GM21786 (cell line): ENCODE results near the gene SRSF5.
"Not testable (repeated sequence)": the region's sequence is repeated elsewhere in the genome, so short reads cannot be mapped to it uniquely, and the experiment has no call there.

ENCODE experiments used
- ATAC-seq: cut with Tn5 transposase; IDR thresholded peaks from one replicate; pipeline ENCODE4 v1.9.1; 2021; ENCODE audit not compliant: unreplicated experiment

The SRSF5 gene

GRCh38 chr14:69766984-69767368 is at the start of gene SRSF5:
Gene SRSF5, plus strand, starts transcription at chr14:69767142. Its CDS starts 1,015 bp downstream, at chr14:69768157.
- peak; percentile 88 for ATAC-seq

DNA sequence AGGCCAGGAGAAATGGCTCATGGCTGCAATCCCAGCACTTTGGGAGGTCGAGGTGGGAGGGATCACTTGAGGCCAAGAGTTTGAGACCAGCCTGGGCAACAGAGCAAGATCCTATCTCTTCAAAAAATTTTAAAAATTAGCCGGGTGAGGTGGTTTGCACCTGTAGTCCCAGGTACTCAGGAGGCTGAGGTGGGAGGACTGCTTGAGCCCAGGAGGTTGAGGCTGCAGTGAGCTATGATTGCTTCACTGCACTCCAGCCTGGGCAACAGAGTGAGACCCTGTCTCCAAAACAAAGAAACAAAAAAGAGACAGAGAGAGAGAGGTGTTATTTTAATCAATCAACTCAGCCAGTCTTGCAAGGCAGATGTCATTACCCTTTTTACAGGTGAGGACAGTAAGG is 48.3 kb upstream of the SRSF5 start:
- ATAC-seq: not testable (repeated sequence)

DNA sequence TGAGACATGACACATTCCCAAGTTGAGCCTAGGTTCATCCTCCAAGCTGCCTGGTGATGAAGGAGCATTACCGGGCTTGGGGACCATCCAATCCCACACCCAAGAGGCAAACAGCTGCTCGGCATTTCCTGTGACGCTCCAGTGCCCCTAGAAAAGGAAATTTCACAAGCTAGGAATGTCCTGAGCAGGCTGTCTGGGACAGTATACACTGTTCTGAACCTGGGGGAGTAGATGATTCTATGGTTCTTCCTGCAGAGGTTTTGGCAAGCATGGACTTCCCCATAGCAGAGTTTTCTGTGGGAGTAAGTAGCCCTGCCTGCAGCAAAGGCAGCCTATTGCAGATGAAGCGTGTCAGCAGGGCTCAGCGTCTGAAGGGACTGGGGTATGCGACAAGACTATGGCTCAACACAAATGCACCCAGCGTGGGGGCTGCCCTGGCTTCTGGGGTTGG is 47.4 kb upstream of the SRSF5 start:
- no peak for ATAC-seq

DNA sequence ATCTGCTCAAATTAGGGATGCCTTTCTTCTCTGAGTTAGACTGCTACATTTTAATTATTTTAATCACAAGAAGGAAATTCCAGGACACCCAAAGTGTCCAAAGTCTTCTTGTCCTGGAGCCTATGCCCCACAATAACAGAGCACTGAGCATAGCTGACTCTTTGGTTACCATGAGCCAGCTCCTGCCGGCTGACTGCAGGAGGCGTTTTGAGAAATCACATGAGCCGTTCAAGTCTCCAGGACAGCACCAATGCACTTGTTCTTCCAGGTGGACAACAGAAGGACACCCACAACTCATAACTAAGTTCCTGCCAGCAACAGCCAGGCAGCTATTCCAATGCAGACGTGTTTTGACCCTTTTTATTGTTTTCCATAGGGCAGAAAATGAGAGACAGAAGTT is 46.0 kb upstream of the SRSF5 start:
- no peak for ATAC-seq

- ATAC-seq: peak; percentile 88
Observed at GRCh38 chr14:69726761-69727511, 40.0 kb upstream of the SRSF5 start.

GRCh38 chr14:69727860-69728259 is 39.1 kb upstream of the SRSF5 start:
- ATAC-seq: no peak

DNA sequence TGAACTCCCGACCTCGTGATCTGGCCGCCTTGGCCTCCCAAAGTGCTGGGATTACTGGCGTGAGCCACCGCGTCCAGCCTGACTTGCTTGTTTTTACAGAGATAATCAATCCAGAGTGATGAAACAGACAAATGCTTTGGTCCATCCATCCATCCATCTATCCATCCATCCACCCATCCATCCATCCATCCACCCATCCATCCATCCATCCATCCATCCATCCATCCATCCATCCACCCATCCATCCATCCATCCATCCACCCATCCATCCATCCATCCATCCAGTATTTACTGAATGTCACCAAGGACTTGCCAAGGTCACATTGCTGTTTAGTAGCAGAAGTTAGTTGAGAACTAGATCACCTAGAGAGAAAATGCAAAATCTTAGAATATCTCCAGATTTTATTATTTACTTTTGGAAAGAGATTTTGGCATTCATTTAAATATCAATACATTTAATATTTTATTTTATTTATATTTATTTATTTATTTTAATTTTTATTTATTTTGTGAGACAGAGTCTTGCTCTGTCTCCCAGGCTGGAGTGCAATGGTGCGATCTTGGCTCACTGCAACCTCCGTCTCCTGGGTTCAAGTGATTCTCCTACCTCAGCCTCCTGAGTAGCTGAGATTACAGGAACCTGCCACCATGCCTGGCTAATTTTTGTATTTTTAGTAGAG is 34.9 kb upstream of the SRSF5 start:
- ATAC-seq: not testable (repeated sequence)

GRCh38 chr14:69736405-69736804 is 30.5 kb upstream of the SRSF5 start:
- not testable (repeated sequence) for ATAC-seq

DNA sequence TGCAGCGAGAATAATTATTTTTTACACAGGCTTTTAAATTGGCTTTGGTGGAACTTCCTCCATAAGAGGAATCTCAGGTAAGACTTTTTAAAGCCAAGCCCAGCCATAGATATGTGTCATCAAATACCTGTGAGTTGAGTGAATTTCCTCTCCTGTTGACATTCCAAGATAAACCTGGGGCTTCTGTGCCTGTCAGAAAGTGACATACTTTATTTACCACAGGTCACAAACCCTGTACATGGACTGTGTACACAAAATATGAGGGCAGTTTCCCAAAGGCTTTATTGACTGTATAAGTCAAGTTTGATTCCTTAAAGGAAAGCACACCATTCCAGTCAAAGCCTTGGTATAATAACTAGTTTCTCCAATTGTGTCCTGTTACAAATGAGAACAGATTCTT is 25.9 kb upstream of the SRSF5 start:
- ATAC-seq: no peak

- ATAC-seq: peak; percentile 47
Observed at GRCh38 chr14:69749956-69750355, 17.0 kb upstream of the SRSF5 start.

- ATAC-seq: no peak
Observed at GRCh38 chr14:69750495-69750894, 16.4 kb upstream of the SRSF5 start.

DNA sequence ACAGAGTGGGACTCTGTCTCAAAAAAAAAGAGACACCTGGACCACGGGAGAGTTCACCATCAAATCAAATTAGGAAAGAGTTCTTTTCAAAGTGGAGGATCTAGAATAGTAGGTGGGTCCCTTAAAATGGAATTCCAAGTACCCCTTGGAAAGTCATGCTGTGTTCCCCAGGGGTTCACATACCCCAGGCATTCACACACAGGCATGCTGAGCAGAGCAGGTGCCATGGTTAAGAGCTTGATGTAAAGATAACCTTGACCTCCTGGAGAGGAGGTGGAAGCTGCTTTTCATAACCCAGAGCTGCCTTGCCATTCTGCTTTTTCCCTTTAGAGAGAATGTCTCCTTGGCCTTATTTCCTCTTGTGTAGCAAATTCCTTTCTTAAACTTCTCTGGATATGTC is 14.2 kb upstream of the SRSF5 start:
- ATAC-seq: no peak

DNA sequence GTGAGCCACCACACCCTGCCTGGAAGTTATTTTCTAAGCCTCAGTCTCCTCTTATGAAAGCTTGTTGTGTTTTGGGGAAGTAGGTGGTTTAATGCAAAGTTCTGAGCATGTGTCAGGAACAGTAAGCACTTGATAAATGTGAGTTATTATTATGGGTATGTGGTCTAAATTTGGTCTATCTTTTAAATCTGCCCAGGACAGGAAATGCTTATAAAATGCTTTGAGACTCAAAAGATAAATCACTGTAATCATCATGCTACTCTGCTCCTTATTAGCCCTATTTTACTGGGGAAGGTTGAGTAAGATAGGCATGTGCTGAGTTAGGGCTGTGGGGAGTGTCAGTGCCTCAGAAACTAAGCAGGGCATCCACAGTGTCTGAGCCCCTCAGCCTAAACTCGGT is 13.1 kb upstream of the SRSF5 start:
- no peak for ATAC-seq

DNA sequence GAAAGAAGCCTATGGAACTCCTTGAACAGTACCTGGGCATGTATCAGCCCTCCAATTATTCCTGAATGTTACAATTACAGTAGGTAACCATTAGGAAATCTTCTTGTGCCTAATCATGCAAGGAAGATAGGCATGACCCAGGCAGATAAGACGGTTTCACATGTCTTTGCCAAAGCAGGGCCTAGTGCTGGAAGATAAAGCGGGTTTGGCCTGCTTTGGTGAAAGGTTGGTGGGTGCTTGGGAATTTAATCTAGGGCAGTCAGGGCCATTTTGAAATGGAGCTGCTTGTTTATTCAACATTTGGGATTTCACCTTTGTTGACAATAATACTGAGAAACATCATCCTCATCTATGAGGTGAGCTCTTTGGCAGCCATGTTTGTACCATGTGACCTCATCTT is 12.5 kb upstream of the SRSF5 start:
- no peak for ATAC-seq

- ATAC-seq: no peak
Observed at GRCh38 chr14:69755296-69755695, 11.6 kb upstream of the SRSF5 start.

DNA sequence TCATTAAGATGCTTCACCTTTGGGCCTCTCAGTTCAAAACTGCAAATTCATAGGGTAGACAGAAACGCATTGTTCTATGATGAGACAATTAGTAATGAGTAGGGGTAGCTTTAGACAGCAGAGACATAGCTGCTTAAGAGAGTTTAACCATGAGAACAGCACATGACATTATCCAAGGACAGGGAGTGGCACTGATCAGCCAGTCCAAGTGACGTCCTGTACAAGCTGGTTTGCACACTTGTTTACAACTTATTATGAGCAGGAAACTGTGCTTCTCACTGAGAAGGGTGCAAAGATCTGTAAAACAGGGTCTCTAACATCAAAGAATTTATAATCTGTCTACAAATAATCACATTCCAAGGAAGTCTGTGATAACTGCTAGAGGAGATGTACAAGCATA is 11.2 kb upstream of the SRSF5 start:
- ATAC-seq: no peak

DNA sequence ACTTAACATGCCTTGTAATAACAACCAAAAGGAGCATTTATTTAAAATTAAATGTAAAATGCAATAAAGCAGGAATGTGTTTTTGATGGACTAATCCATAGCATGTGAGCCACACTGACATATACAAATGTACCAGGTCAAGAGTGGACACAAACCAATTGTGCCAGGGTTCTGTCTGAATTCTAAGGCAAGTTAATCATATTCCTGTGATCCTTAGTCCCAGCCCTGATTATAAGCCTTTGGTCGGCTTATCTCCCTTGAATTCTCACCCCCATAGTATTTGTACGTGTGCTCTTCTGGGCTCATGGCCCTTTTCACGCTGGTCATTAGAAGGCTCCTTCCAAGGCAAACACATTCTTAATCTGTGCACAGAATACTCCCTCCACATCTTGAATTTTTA is 10.6 kb upstream of the SRSF5 start:
- no peak for ATAC-seq

GRCh38 chr14:69760810-69761209 is 6.1 kb upstream of the SRSF5 start:
- no peak for ATAC-seq

DNA sequence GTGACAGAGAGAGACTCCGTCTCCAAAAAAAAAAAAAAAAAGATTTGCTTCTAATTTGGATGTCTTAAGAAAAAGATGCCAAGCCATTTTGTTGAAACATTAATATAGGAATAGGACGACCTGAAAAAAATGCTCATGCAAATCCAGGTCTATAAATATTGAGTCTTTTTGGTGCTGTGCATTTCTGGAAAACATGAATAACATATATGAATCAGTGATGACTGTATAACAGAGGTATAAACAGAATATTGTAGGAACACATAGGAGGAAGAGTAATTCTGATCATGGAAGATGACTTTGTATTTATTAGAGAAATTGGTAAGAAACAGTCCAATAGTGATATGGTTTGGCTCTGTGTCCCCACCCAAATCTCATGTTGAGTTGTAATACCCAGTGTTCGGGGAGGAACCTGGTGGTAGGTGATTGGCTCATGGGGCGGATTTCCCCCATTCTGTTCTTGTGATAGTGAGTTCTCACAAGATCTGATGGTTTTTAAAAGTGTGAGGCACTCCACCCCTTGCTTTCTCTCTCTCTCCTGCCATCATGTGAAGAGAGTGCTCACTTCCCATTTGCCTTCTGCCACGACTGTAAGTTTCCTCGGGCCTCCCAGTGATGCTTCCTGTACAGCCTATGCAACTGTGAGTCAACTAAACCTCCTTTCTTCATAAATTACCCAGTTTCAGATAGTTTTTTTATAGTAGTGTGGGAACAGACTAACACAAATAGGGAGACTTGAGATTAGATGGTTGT is 3.0 kb upstream of the SRSF5 start:
- ATAC-seq: no peak

- ATAC-seq: peak; percentile 64
Observed at GRCh38 chr14:69767369-69767999, 542 bp downstream of the SRSF5 start.

- ATAC-seq: no peak
Observed at GRCh38 chr14:69768873-69769272, 1.9 kb downstream of the SRSF5 start.
